Measurements from ENCODE around the gene SCGB3A1.
A peak's percentile ranks its signal among the peaks of the same experiment; 100 is the strongest.

Gene SCGB3A1

GRCh38 chr5:180618829-180619562, 27.7 kb upstream of the SCGB3A1 start:
- TF ChIP-seq EP300 (IDR thresholded peaks at IDR 0.05; ENCODE audit: borderline replicate concordance) (no peak), RAD21 (IDR thresholded peaks at IDR 0.05; ENCODE audit: low read depth) (peak; percentile 21; the same call in 1 of the 2 replicates)

GRCh38 chr5:180618487-180618828, 27.2 kb upstream of the SCGB3A1 start:
- TF ChIP-seq CEBPB (IDR thresholded peaks at IDR 0.05) (no peak), TAF1 (IDR thresholded peaks at IDR 0.05; ENCODE audit: low read depth) (no peak), YY1 (IDR thresholded peaks at IDR 0.05; ENCODE audit: low read depth) (no peak), REST (IDR thresholded peaks at IDR 0.05; ENCODE audit: low read depth) (no peak), EP300 (IDR thresholded peaks at IDR 0.05; ENCODE audit: borderline replicate concordance) (no peak), ZBTB7A (IDR thresholded peaks at IDR 0.05; ENCODE audit: low read depth) (no peak), NFIC (IDR thresholded peaks at IDR 0.05) (no peak), EGR1 (IDR thresholded peaks at IDR 0.05) (no peak), TEAD4 (IDR thresholded peaks at IDR 0.05) (no peak), TCF12 (IDR thresholded peaks at IDR 0.05; ENCODE audit: low read depth) (no peak), FOXM1 (IDR thresholded peaks at IDR 0.05; ENCODE audit: borderline replicate concordance, low read depth) (no peak), CREB1 (IDR thresholded peaks at IDR 0.05; ENCODE audit: low read depth) (no peak), RAD21 (IDR thresholded peaks at IDR 0.05; ENCODE audit: low read depth) (no peak)
- TF ChIP-seq, protein P1, sequence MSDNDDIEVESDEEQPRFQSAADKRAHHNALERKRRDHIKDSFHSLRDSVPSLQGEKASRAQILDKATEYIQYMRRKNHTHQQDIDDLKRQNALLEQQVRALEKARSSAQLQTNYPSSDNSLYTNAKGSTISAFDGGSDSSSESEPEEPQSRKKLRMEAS (IDR thresholded peaks at IDR 0.05): no peak
- TF ChIP-seq, protein P2, sequence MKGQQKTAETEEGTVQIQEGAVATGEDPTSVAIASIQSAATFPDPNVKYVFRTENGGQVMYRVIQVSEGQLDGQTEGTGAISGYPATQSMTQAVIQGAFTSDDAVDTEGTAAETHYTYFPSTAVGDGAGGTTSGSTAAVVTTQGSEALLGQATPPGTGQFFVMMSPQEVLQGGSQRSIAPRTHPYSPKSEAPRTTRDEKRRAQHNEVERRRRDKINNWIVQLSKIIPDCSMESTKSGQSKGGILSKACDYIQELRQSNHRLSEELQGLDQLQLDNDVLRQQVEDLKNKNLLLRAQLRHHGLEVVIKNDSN (IDR thresholded peaks at IDR 0.05): no peak

GRCh38 chr5:180613814-180614188, 22.5 kb upstream of the SCGB3A1 start:
- TF ChIP-seq, protein P2 (IDR thresholded peaks at IDR 0.05): no peak
- TF ChIP-seq NFIC (IDR thresholded peaks at IDR 0.05): no peak
- TF ChIP-seq TEAD4 (IDR thresholded peaks at IDR 0.05): no peak
- no peak for TF ChIP-seq CREB1 (IDR thresholded peaks at IDR 0.05; ENCODE audit: low read depth)
- TF ChIP-seq ZBTB7A (IDR thresholded peaks at IDR 0.05; ENCODE audit: low read depth): no peak
- no peak for TF ChIP-seq REST (IDR thresholded peaks at IDR 0.05; ENCODE audit: low read depth)
- no peak for TF ChIP-seq YY1 (IDR thresholded peaks at IDR 0.05; ENCODE audit: low read depth)
- no peak for TF ChIP-seq FOXM1 (IDR thresholded peaks at IDR 0.05; ENCODE audit: borderline replicate concordance, low read depth)
- TF ChIP-seq EGR1 (IDR thresholded peaks at IDR 0.05): no peak
- no peak for TF ChIP-seq RAD21 (IDR thresholded peaks at IDR 0.05; ENCODE audit: low read depth)

GRCh38 chr5:180613188-180613813, 22.0 kb upstream of the SCGB3A1 start:
- TF ChIP-seq CEBPB (IDR thresholded peaks at IDR 0.05) (no peak), TEAD4 (IDR thresholded peaks at IDR 0.05) (no peak), TAF1 (IDR thresholded peaks at IDR 0.05; ENCODE audit: low read depth) (no peak), YY1 (IDR thresholded peaks at IDR 0.05; ENCODE audit: low read depth) (no peak), EP300 (IDR thresholded peaks at IDR 0.05; ENCODE audit: borderline replicate concordance) (no peak), TCF12 (IDR thresholded peaks at IDR 0.05; ENCODE audit: low read depth) (no peak), NFIC (IDR thresholded peaks at IDR 0.05) (no peak)
- TF ChIP-seq, protein P1 (IDR thresholded peaks at IDR 0.05): no peak

GRCh38 chr5:180612683-180613082, 21.4 kb upstream of the SCGB3A1 start:
- TF ChIP-seq CEBPB (IDR thresholded peaks at IDR 0.05) (no peak), TCF12 (IDR thresholded peaks at IDR 0.05; ENCODE audit: low read depth) (no peak), CREB1 (IDR thresholded peaks at IDR 0.05; ENCODE audit: low read depth) (no peak), TEAD4 (IDR thresholded peaks at IDR 0.05) (no peak), EP300 (IDR thresholded peaks at IDR 0.05; ENCODE audit: borderline replicate concordance) (no peak), TAF1 (IDR thresholded peaks at IDR 0.05; ENCODE audit: low read depth) (no peak), FOXM1 (IDR thresholded peaks at IDR 0.05; ENCODE audit: borderline replicate concordance, low read depth) (no peak), YY1 (IDR thresholded peaks at IDR 0.05; ENCODE audit: low read depth) (no peak), ZBTB7A (IDR thresholded peaks at IDR 0.05; ENCODE audit: low read depth) (no peak), RAD21 (IDR thresholded peaks at IDR 0.05; ENCODE audit: low read depth) (no peak), EGR1 (IDR thresholded peaks at IDR 0.05) (no peak), NFIC (IDR thresholded peaks at IDR 0.05) (no peak), REST (IDR thresholded peaks at IDR 0.05; ENCODE audit: low read depth) (no peak)
- TF ChIP-seq, protein P1 (IDR thresholded peaks at IDR 0.05): no peak
- TF ChIP-seq, protein P2 (IDR thresholded peaks at IDR 0.05): no peak

Data from Ishikawa (cell line).